ENCODE results near the gene ACADSB.

The ACADSB gene

GRCh38 chr10:123086281-123086680 is 77.5 kb downstream of the ACADSB start:
- Histone ChIP-seq H3K36me3 (ENCODE audit: control insufficient read depth, low read depth, low read length) (no peaks in the 10 kb centered on the region), H3K27me3 (ENCODE audit: control insufficient read depth, insufficient read depth, low read length) (no peaks in the 10 kb centered on the region), H3K4me3 (ENCODE audit: low read length) (no peak overlapping the region), H3K27ac (ENCODE audit: low read length) (no peak overlapping the region), H3K4me1 (ENCODE audit: control insufficient read depth, low read depth, low read length) (no peaks in the 10 kb centered on the region), H3K9me3 (ENCODE audit: control insufficient read depth, low read depth, low read length) (no peaks in the 10 kb centered on the region), H3K9ac (ENCODE audit: low read length) (no peak overlapping the region)

GRCh38 chr10:123087348-123087747 is 78.5 kb downstream of the ACADSB start:
- Histone ChIP-seq H3K4me1 (ENCODE audit: control insufficient read depth, low read depth, low read length) (no peaks in the 10 kb centered on the region), H3K9ac (ENCODE audit: low read length) (no peak overlapping the region), H3K9me3 (ENCODE audit: control insufficient read depth, low read depth, low read length) (no peaks in the 10 kb centered on the region), H3K27me3 (ENCODE audit: control insufficient read depth, insufficient read depth, low read length) (no peaks in the 10 kb centered on the region), H3K27ac (ENCODE audit: low read length) (no peak overlapping the region), H3K4me3 (ENCODE audit: low read length) (no peak overlapping the region), H3K36me3 (ENCODE audit: control insufficient read depth, low read depth, low read length) (no peaks in the 10 kb centered on the region)

GRCh38 chr10:123087786-123088185 is 79.0 kb downstream of the ACADSB start:
- Histone ChIP-seq H3K36me3 (ENCODE audit: control insufficient read depth, low read depth, low read length) (no peaks in the 10 kb centered on the region), H3K9me3 (ENCODE audit: control insufficient read depth, low read depth, low read length) (no peaks in the 10 kb centered on the region), H3K9ac (ENCODE audit: low read length) (no peak overlapping the region), H3K27me3 (ENCODE audit: control insufficient read depth, insufficient read depth, low read length) (no peaks in the 10 kb centered on the region), H3K4me3 (ENCODE audit: low read length) (no peak overlapping the region), H3K4me1 (ENCODE audit: control insufficient read depth, low read depth, low read length) (no peaks in the 10 kb centered on the region), H3K27ac (ENCODE audit: low read length) (no peak overlapping the region)

- Histone ChIP-seq H3K9me3 (ENCODE audit: control insufficient read depth, low read depth, low read length) (no peaks in the 10 kb centered on the region), H3K27me3 (ENCODE audit: control insufficient read depth, insufficient read depth, low read length) (no peaks in the 10 kb centered on the region), H3K4me1 (ENCODE audit: control insufficient read depth, low read depth, low read length) (no peaks in the 10 kb centered on the region), H3K36me3 (ENCODE audit: control insufficient read depth, low read depth, low read length) (no peaks in the 10 kb centered on the region), H3K4me3 (ENCODE audit: low read length) (no peak overlapping the region), H3K27ac (ENCODE audit: low read length) (no peak overlapping the region), H3K9ac (ENCODE audit: low read length) (no peak overlapping the region)
Observed at GRCh38 chr10:123092635-123093414, 84.0 kb downstream of the ACADSB start.

GRCh38 chr10:123093489-123093888 is 84.7 kb downstream of the ACADSB start:
- no peaks in the 10 kb centered on the region for H3K27me3 ChIP-seq (ENCODE audit: control insufficient read depth, insufficient read depth, low read length)

GRCh38 chr10:123096452-123096851 is 87.6 kb downstream of the ACADSB start:
- H3K4me1 ChIP-seq (ENCODE audit: control insufficient read depth, low read depth, low read length), result no peaks in the 10 kb centered on the region
- no peaks in the 10 kb centered on the region for H3K9me3 ChIP-seq (ENCODE audit: control insufficient read depth, low read depth, low read length)
- H3K36me3 ChIP-seq (ENCODE audit: control insufficient read depth, low read depth, low read length), result no peaks in the 10 kb centered on the region
- no peak overlapping the region for H3K4me3 ChIP-seq (ENCODE audit: low read length)
- no peak overlapping the region for H3K9ac ChIP-seq (ENCODE audit: low read length)
- H3K27ac ChIP-seq (ENCODE audit: low read length), result no peak overlapping the region
- no peaks in the 10 kb centered on the region for H3K27me3 ChIP-seq (ENCODE audit: control insufficient read depth, insufficient read depth, low read length)

More at GRCh38 chr10:123093489-123093888, 84.7 kb downstream of the ACADSB start:
- Histone ChIP-seq H3K9me3 (ENCODE audit: control insufficient read depth, low read depth, low read length) (no peaks in the 10 kb centered on the region), H3K4me1 (ENCODE audit: control insufficient read depth, low read depth, low read length) (no peaks in the 10 kb centered on the region), H3K4me3 (ENCODE audit: low read length) (no peak overlapping the region), H3K36me3 (ENCODE audit: control insufficient read depth, low read depth, low read length) (no peaks in the 10 kb centered on the region), H3K27ac (ENCODE audit: low read length) (no peak overlapping the region), H3K9ac (ENCODE audit: low read length) (no peak overlapping the region)

- Histone ChIP-seq H3K9me3 (ENCODE audit: control insufficient read depth, low read depth, low read length) (no peaks in the 10 kb centered on the region), H3K4me3 (ENCODE audit: low read length) (no peak overlapping the region), H3K27me3 (ENCODE audit: control insufficient read depth, insufficient read depth, low read length) (no peaks in the 10 kb centered on the region), H3K4me1 (ENCODE audit: control insufficient read depth, low read depth, low read length) (no peaks in the 10 kb centered on the region), H3K36me3 (ENCODE audit: control insufficient read depth, low read depth, low read length) (no peaks in the 10 kb centered on the region), H3K27ac (ENCODE audit: low read length) (no peak overlapping the region), H3K9ac (ENCODE audit: low read length) (no peak overlapping the region)
Observed at GRCh38 chr10:123097039-123097438, 88.2 kb downstream of the ACADSB start.

- Histone ChIP-seq H3K4me1 (ENCODE audit: control insufficient read depth, low read depth, low read length) (no peaks in the 10 kb centered on the region), H3K4me3 (ENCODE audit: low read length) (no peak overlapping the region), H3K36me3 (ENCODE audit: control insufficient read depth, low read depth, low read length) (no peaks in the 10 kb centered on the region), H3K9ac (ENCODE audit: low read length) (no peak overlapping the region), H3K27ac (ENCODE audit: low read length) (no peak overlapping the region), H3K9me3 (ENCODE audit: control insufficient read depth, low read depth, low read length) (no peaks in the 10 kb centered on the region), H3K27me3 (ENCODE audit: control insufficient read depth, insufficient read depth, low read length) (no peaks in the 10 kb centered on the region)
Observed at GRCh38 chr10:123100030-123100762, 91.4 kb downstream of the ACADSB start.

GRCh38 chr10:123101872-123102271 is 93.1 kb downstream of the ACADSB start:
- Histone ChIP-seq H3K27me3 (ENCODE audit: control insufficient read depth, insufficient read depth, low read length) (no peaks in the 10 kb centered on the region), H3K27ac (ENCODE audit: low read length) (no peak overlapping the region), H3K36me3 (ENCODE audit: control insufficient read depth, low read depth, low read length) (no peaks in the 10 kb centered on the region), H3K4me3 (ENCODE audit: low read length) (no peak overlapping the region), H3K9me3 (ENCODE audit: control insufficient read depth, low read depth, low read length) (no peaks in the 10 kb centered on the region), H3K9ac (ENCODE audit: low read length) (no peak overlapping the region), H3K4me1 (ENCODE audit: control insufficient read depth, low read depth, low read length) (no peaks in the 10 kb centered on the region)

- H3K36me3 ChIP-seq (ENCODE audit: control insufficient read depth, low read depth, low read length), result no peaks in the 10 kb centered on the region
- no peaks in the 10 kb centered on the region for H3K27me3 ChIP-seq (ENCODE audit: control insufficient read depth, insufficient read depth, low read length)
- no peaks in the 10 kb centered on the region for H3K4me1 ChIP-seq (ENCODE audit: control insufficient read depth, low read depth, low read length)
Observed at GRCh38 chr10:123102673-123103072, 93.9 kb downstream of the ACADSB start.

GRCh38 chr10:123103944-123104343 is 95.1 kb downstream of the ACADSB start:
- no peaks in the 10 kb centered on the region for H3K9me3 ChIP-seq (ENCODE audit: control insufficient read depth, low read depth, low read length)
- no peaks in the 10 kb centered on the region for H3K4me1 ChIP-seq (ENCODE audit: control insufficient read depth, low read depth, low read length)
- H3K4me3 ChIP-seq (ENCODE audit: low read length), result no peak overlapping the region
- no peaks in the 10 kb centered on the region for H3K27me3 ChIP-seq (ENCODE audit: control insufficient read depth, insufficient read depth, low read length)
- no peak overlapping the region for H3K9ac ChIP-seq (ENCODE audit: low read length)
- H3K36me3 ChIP-seq (ENCODE audit: control insufficient read depth, low read depth, low read length), result no peaks in the 10 kb centered on the region
- H3K27ac ChIP-seq (ENCODE audit: low read length), result no peak overlapping the region

More at GRCh38 chr10:123102673-123103072, 93.9 kb downstream of the ACADSB start:
- H3K4me3 ChIP-seq (ENCODE audit: low read length), result no peak overlapping the region
- H3K9me3 ChIP-seq (ENCODE audit: control insufficient read depth, low read depth, low read length), result no peaks in the 10 kb centered on the region
- no peak overlapping the region for H3K27ac ChIP-seq (ENCODE audit: low read length)
- H3K9ac ChIP-seq (ENCODE audit: low read length), result no peak overlapping the region

All from iPS-18a (cell line).